ENCODE data around the gene DMAC2.

DMAC2 gene

DNA sequence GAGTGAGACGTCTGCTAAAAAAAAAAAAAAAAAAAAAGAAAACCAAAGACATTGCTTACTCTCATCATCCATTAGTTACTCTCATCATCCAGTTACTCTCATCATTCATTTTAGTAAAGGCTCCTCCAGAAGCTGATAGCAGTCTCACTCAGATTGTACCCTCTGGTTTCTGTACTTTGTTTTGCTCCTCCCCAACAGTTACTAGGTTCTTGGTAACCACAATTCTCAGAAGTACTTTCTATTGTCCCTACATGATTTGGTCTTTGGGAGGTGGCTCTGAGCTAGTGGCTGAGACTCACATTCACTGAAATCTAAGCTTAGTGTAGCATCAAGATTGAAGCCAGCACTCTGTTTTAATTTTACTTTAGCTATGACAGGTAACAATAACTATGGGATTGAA, 17.5 kb upstream of the DMAC2 start:
- Histone ChIP-seq H3K9me3 (ENCODE audit: insufficient read depth, low read depth, low read length) (peaks cover 14% of the 10 kb centered on the region; the same call in 1 of the 2 replicates), H3K27me3 (ENCODE audit: insufficient read depth, low read length) (peaks cover 29% of the 10 kb centered on the region), H3K4me1 (ENCODE audit: insufficient read depth, low read length) (no peaks in the 10 kb centered on the region), H3K36me3 (ENCODE audit: insufficient read depth, low read length) (no peaks in the 10 kb centered on the region), H3K4me3 (ENCODE audit: low read length) (no peak overlapping the region), H3K27ac (ENCODE audit: low read depth, low read length) (no peak overlapping the region), H3K9ac (ENCODE audit: low read depth, low read length) (no peak overlapping the region)
- 78% methylated on average over 1 of the region's 1 CpG for WGBS

DNA sequence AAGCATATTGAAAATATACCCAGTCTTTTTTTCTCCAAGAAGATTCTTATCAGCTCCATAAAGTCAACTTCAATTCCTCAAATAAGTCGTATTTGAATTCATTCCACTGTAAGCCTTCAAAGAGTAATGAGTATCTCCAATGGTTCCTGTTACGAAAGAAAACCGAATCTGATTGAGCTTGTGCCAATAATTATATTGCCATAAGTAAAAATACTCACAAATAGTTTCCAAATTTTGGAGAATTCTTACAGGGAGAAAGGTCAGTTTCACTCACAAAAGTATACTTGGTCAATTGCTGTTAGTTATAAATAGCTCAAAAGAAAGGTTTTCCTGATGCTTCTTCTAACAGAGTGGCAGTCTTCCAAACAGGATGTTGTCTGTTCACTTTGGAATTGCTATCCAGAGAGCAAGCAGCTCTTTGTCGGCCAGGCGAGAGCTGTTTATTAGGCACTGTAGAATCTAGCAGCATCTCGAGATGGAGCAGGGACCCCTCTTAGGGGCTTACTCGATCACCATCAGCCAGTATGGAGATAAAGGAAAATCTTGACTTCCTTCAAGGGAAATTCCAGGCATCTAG, 16.7 kb upstream of the DMAC2 start:
- H3K4me3 ChIP-seq (ENCODE audit: low read length), result no peak overlapping the region
- WGBS, result 73% methylated on average over 5 of the region's 7 CpGs
- H3K27me3 ChIP-seq (ENCODE audit: insufficient read depth, low read length), result peaks cover 29% of the 10 kb centered on the region
- H3K27ac ChIP-seq (ENCODE audit: low read depth, low read length), result no peak overlapping the region
- no peaks in the 10 kb centered on the region for H3K36me3 ChIP-seq (ENCODE audit: insufficient read depth, low read length)
- 0 out of 2 replicates have a peak, but pooled peaks cover 8% of the 10 kb centered on the region for H3K9me3 ChIP-seq (ENCODE audit: insufficient read depth, low read depth, low read length)
- H3K9ac ChIP-seq (ENCODE audit: low read depth, low read length), result no peak overlapping the region
- H3K4me1 ChIP-seq (ENCODE audit: insufficient read depth, low read length), result no peaks in the 10 kb centered on the region

DNA sequence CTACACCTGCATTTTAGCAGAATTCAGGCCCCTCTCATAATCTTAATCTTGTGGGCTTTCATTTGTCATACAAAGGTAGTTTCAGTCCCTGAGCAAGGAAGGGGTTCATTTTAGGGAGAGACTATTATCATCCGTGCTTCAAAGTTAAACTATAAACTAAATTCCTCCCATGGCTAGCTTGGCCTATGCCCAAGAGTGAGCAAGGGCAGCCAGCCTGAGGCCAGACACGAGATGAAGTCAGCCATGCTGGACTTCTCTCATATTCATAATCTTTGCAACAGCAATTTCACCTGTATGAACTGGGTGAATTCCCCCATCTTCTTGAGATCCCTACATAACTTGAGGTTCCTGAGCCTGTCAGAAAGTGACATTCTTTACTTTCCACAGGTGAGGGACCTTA, 16.2 kb upstream of the DMAC2 start:
- no peak overlapping the region for H3K9ac ChIP-seq (ENCODE audit: low read depth, low read length)
- no peak overlapping the region for H3K27ac ChIP-seq (ENCODE audit: low read depth, low read length)
- peaks cover 29% of the 10 kb centered on the region for H3K27me3 ChIP-seq (ENCODE audit: insufficient read depth, low read length)
- H3K9me3 ChIP-seq (ENCODE audit: insufficient read depth, low read depth, low read length), result 0 out of 2 replicates have a peak, but pooled peaks cover 5% of the 10 kb centered on the region
- no peaks in the 10 kb centered on the region for H3K36me3 ChIP-seq (ENCODE audit: insufficient read depth, low read length)
- WGBS, result 54% methylated on average over 2 of the region's 2 CpGs
- H3K4me3 ChIP-seq (ENCODE audit: low read length), result no peak overlapping the region
- no peaks in the 10 kb centered on the region for H3K4me1 ChIP-seq (ENCODE audit: insufficient read depth, low read length)

DNA sequence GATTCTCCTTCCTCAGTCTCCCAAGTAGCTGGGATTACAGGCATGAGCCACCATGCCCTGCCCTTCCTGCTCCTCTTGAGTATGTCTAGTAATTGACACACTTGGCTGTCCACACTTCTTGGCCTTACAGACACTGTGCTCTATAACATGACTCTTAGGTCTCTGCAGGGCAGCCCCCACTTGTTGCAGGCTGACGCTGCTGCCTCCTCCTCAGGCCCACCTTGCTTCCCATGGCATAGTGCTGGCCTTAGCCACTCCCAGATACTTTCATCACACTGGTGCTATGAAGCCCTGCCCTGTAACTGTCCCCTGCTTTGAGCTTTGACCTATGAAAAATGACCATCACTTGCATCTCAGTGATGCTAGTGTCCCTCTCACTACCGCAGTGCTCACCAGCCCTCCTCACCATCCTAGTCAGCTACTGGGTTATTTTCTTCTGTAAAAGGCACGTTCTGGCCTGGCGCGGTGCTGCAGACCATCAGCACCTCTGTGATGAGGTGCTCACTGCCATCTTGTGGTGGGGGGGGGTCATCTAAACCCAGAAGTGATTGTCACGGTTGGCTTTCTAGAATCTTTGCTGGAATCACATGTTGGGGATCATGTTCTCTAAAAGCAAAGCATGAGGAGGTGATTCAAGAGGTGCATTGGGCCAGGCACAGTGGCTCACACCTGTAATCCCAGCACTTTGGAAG, 13.0 kb upstream of the DMAC2 start:
- Histone ChIP-seq H3K27ac (ENCODE audit: low read depth, low read length) (no peak overlapping the region), H3K4me3 (ENCODE audit: low read length) (no peak overlapping the region), H3K9ac (ENCODE audit: low read depth, low read length) (no peak overlapping the region), H3K9me3 (ENCODE audit: insufficient read depth, low read depth, low read length) (no peaks in the 10 kb centered on the region), H3K36me3 (ENCODE audit: insufficient read depth, low read length) (no peaks in the 10 kb centered on the region), H3K27me3 (ENCODE audit: insufficient read depth, low read length) (peaks cover 41% of the 10 kb centered on the region), H3K4me1 (ENCODE audit: insufficient read depth, low read length) (no peaks in the 10 kb centered on the region)
- WGBS, result 55% methylated on average over 6 of the region's 6 CpGs

DNA sequence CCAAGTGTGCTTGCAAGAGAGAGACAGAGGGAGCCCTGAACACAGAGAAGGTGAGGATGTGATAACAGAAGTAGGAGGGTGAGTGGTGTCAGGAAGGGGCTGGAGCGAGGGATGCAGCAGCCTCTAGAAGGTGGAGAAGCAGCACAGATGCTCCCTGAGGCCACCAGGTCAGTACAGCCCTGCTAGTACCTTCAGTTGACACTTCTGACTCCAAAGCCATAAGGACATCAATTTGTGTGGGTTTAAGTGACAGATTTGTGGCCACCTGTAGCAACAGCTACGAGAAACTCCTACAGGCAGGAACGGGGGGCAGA, 10.1 kb upstream of the DMAC2 start:
- Histone ChIP-seq H3K36me3 (ENCODE audit: insufficient read depth, low read length) (no peaks in the 10 kb centered on the region), H3K9ac (ENCODE audit: low read depth, low read length) (no peak overlapping the region), H3K9me3 (ENCODE audit: insufficient read depth, low read depth, low read length) (no peaks in the 10 kb centered on the region; the same call in 1 of the 2 replicates), H3K4me3 (ENCODE audit: low read length) (no peak overlapping the region), H3K27me3 (ENCODE audit: insufficient read depth, low read length) (peaks cover 23% of the 10 kb centered on the region), H3K27ac (ENCODE audit: low read depth, low read length) (no peak overlapping the region), H3K4me1 (ENCODE audit: insufficient read depth, low read length) (no peaks in the 10 kb centered on the region)
- 89% methylated on average over 2 of the region's 3 CpGs for WGBS

DNA sequence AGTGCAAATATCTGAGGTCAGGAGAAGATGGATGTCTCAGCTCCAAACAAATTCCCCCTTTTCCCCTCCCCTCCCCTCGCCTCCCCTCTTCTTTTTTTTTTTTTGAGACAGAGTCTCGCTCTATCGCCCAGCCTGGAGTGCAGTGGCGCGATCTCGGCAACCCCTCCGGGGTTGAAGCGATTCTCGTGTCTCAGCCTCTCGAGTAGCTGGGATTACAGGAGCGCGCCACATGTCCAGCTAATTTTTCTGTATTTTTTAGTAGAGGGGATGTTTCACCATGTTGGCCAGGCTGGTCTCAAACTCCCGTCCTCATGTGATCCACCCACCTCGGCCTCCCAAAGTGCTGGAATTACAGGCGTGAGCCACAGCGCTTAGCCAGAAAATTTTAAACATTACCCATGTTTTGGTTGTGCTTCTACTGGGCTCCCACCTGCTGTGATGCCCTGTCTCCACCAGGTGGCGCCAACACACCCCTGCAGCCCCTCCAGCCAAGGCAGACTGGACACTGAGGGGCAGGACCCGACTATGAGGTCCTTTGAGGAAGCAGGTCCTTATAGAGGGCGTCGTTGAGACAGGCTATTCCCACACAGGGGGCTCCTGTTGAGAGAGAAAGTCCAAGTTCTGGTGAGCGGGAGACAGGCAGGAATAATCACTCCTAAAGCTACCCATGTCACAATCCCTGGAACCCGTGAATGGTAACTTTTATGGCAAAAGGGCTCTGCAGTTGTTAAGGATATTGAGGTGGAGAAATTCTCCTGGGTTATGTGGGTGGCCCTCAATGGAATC, 9.6 kb upstream of the DMAC2 start:
- WGBS, result 11% methylated on average over 21 of the region's 22 CpGs
- Histone ChIP-seq H3K9me3 (ENCODE audit: insufficient read depth, low read depth, low read length) (no peaks in the 10 kb centered on the region; the same call in 1 of the 2 replicates), H3K4me1 (ENCODE audit: insufficient read depth, low read length) (no peaks in the 10 kb centered on the region), H3K36me3 (ENCODE audit: insufficient read depth, low read length) (no peaks in the 10 kb centered on the region), H3K27ac (ENCODE audit: low read depth, low read length) (no peak overlapping the region), H3K4me3 (ENCODE audit: low read length) (peak overlapping the region; percentile 41), H3K9ac (ENCODE audit: low read depth, low read length) (no peak overlapping the region), H3K27me3 (ENCODE audit: insufficient read depth, low read length) (peaks cover 20% of the 10 kb centered on the region)

DNA sequence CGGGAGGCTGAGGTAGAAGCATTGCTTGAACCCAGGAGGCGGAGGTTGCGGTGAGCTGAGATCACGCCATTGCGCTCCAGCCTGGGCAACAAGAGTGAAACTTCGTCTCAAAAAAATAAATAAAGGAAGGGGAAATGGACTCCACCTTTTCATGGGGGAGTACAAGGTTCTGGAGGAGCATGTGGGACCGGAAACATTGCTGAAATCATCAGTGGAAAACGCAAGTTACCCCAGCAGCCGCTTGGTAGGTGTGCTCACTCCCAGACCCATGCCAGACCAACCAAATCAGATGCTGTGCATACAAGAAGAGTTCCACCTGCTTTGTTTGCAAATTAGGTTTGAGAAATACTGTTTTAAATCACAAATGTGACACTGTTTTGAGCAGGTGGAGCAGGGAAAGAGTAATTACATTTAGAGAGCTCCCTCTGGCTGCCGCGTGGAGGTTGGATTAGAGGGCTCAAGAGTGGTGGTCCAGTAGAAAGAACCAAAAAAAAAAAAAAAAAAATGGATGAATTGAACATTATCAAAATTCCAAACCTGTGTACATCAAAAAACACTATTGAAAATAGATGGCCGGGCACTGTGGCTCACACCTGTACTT, 8.1 kb upstream of the DMAC2 start:
- H3K4me3 ChIP-seq (ENCODE audit: low read length), result no peak overlapping the region
- H3K36me3 ChIP-seq (ENCODE audit: insufficient read depth, low read length), result no peaks in the 10 kb centered on the region
- H3K9ac ChIP-seq (ENCODE audit: low read depth, low read length), result no peak overlapping the region
- no peaks in the 10 kb centered on the region; the same call in 1 of the 2 replicates for H3K9me3 ChIP-seq (ENCODE audit: insufficient read depth, low read depth, low read length)
- 72% methylated on average over 12 of the region's 12 CpGs for WGBS
- H3K27me3 ChIP-seq (ENCODE audit: insufficient read depth, low read length), result peaks cover 16% of the 10 kb centered on the region
- no peaks in the 10 kb centered on the region for H3K4me1 ChIP-seq (ENCODE audit: insufficient read depth, low read length)
- no peak overlapping the region for H3K27ac ChIP-seq (ENCODE audit: low read depth, low read length)

DNA sequence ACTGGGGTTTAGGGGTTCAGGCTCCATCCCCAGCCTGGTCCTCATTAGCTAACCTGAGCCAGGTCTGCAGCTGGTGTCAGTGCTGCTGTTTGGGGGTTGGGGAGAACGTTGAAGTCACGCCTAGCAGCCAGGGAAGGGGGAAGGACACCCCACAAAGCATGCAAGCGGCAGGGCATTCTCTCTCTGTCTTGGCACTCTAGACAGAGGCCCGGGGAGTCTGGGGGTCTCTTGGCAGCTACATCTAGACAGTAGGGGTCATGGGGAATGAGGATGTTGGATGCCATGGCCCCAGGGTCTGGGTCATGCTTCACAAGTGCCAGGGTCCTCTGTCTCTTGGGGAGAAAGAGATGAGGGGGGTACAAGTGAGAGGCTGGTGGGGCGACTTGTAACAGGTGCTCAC, 5.9 kb upstream of the DMAC2 start:
- H3K9me3 ChIP-seq (ENCODE audit: insufficient read depth, low read depth, low read length), result no peaks in the 10 kb centered on the region; the same call in 1 of the 2 replicates
- no peak overlapping the region for H3K9ac ChIP-seq (ENCODE audit: low read depth, low read length)
- no peaks in the 10 kb centered on the region for H3K36me3 ChIP-seq (ENCODE audit: insufficient read depth, low read length)
- peaks cover 16% of the 10 kb centered on the region for H3K27me3 ChIP-seq (ENCODE audit: insufficient read depth, low read length)
- no peak overlapping the region for H3K27ac ChIP-seq (ENCODE audit: low read depth, low read length)
- H3K4me3 ChIP-seq (ENCODE audit: low read length), result no peak overlapping the region
- no peaks in the 10 kb centered on the region for H3K4me1 ChIP-seq (ENCODE audit: insufficient read depth, low read length)
- 58% methylated on average over 5 of the region's 5 CpGs for WGBS

DNA sequence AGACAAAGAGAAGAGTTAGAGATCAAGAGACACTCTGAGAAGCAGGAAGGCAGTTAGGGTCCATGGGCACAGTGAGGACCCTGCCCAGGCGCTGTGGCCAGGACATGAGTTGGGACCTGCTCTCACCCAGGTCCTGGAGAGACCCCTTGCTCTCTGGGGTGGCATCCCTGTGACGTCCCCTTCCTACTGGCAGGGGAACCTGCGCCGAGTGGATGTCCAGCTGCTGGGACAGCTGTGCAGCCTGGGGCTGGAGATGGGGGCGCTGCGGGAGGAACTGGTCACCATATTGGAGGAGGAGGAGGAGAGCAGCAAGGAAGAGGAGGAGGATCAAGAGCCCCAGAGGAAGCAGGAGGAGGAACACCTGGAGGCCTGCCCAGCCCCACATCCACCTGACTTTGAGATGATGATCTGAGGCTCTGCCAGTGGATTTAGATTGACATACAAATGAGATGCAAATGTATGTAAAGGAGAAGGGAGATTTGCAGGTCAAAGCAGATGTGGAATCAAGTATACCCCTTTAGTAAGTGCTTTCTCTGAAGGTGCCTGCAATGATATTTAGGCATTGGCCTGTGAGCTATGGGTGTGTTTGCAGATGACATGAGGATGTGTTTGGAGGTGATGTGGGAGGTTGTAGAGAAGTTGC, 4.2 kb upstream of the DMAC2 start:
- no peak overlapping the region for H3K27ac ChIP-seq (ENCODE audit: low read depth, low read length)
- H3K4me1 ChIP-seq (ENCODE audit: insufficient read depth, low read length), result no peaks in the 10 kb centered on the region
- no peaks in the 10 kb centered on the region for H3K36me3 ChIP-seq (ENCODE audit: insufficient read depth, low read length)
- 72% methylated on average over 6 of the region's 6 CpGs for WGBS
- H3K9ac ChIP-seq (ENCODE audit: low read depth, low read length), result no peak overlapping the region
- H3K27me3 ChIP-seq (ENCODE audit: insufficient read depth, low read length), result peaks cover 15% of the 10 kb centered on the region
- H3K4me3 ChIP-seq (ENCODE audit: low read length), result no peak overlapping the region
- no peaks in the 10 kb centered on the region; the same call in 1 of the 2 replicates for H3K9me3 ChIP-seq (ENCODE audit: insufficient read depth, low read depth, low read length)

DNA sequence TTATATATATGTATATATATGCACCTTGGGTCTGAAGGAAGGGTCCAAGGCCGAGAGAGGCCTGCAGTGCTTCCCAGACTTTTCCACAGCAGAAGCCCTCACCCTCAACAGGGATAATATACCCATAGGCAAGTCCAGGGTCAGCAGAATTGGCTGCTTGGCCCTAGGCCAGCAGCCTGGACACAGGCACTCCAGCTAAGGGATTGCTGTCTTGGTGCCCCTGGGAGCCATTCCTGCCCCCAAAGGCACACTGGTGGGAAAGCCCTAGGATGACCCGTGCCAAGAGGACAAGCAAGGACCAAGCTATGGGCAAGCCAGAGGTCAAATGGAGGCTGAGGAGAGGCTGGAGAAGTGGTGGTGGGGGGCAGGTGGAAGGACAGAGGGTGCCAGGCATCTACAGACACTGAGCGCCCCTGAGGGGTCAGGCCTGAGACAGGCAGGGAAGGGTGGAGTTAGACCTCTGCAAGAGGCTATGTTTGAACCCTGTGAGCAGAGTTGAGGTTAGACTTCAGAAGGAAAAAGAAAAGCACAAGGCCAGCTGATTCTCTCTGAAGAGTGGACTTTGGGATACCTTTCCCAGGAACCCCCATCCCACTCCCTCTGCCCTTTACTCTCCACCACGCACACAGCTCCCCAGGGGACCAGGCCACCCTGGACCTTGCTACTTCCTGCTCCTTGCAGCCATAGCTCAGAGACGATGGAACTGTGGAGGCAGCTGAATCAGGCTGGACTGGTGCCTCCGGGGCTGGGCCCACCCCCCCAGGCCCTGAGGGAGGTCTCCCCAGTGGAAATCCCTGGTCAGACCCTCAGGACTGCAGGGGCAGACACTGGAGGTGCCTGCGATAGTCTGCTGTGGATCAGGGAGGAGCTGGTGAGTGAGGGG, 3.0 kb upstream of the DMAC2 start, which contains the start of gene ERICH4:
Gene ERICH4 (plus strand): TSS at position 684 of the 883 bp plus-strand sequence. CDS start 14 bp downstream, at position 698.
- H3K4me3 ChIP-seq (ENCODE audit: low read length), result no peak within 1 kb of the TSS
- no peaks in the 10 kb centered on the region; the same call in 1 of the 2 replicates for H3K9me3 ChIP-seq (ENCODE audit: insufficient read depth, low read depth, low read length)
- WGBS, result 79% methylated on average over 7 of the region's 7 CpGs
- H3K27me3 ChIP-seq (ENCODE audit: insufficient read depth, low read length), result peaks cover 3% of the 10 kb centered on the region
- H3K9ac ChIP-seq (ENCODE audit: low read depth, low read length), result no peak within 1 kb of the TSS
- H3K27ac ChIP-seq (ENCODE audit: low read depth, low read length), result no peak within 1 kb of the TSS
- no peaks in the 10 kb centered on the region for H3K4me1 ChIP-seq (ENCODE audit: insufficient read depth, low read length)
- H3K36me3 ChIP-seq (ENCODE audit: insufficient read depth, low read length), result peaks cover 5% of the 10 kb centered on the region
